GM12872 (cell line): Measurements from ENCODE around the gene ZFYVE27.

Experiments used
- CTCF ChIP-seq: IDR thresholded peaks from 3 replicates; pipeline ENCODE4 v1.5.1; 2011; ENCODE audit warnings: low read depth, mild to moderate bottlenecking, low read length, moderate library complexity; ENCODE audit not compliant: insufficient read depth

The ZFYVE27 gene

GRCh38 chr10:97736902-97737769 is at the start of gene ZFYVE27:
ZFYVE27 (plus strand) TSS chr10:97737128; CDS start chr10:97738478, 1,350 bp downstream.
- no peak for TF ChIP-seq CTCF

DNA sequence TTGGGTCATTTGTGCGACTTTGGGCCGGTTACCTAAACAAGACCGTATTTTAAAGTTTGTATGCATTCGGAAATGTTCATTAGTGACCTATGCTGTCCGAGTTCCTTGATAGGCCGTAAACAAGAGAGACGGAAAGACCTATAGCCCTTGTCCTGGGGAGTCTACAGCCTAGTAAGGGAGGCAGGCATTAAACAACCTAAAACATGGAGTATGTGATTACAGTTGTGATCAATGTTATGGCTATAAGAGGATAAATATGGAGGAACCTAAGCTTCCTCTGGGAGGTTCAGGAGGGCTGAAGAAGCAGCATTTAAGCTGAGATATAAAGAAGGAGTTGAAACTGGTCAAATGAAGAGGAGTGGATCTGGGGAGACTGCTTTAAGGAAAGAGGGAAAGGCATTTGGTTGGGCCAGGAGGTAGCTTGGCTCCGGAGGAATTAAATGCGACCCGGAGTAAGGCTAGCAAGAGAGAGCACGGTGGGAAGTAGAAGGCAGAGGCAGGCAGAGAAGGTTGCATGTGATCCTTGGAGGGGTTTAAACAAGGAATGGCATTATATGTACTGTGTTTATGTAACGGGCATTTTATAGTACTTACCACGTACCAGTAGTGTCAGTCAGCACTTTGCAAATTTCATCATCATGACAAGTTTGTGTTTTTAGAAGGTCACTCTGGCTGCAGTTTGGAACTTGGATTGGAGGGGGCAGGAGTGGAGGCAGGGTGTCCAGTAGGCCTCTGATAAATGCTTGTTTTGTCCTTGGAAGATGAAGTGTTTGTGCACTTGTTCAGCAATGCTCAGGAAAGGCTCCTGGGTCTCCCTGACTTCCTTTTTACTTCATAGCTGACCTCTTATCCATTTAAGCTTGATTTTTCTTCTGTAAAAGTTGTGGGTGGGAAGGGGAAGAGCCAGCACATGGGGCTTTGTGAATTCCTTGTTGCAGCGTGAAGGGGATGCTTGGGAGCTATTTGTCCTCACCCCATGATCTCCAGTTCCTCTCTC is 48.8 kb upstream of the ZFYVE27 start:
- no peak for TF ChIP-seq CTCF

- TF ChIP-seq CTCF: no peak
Measured at GRCh38 chr10:97689559-97690020, 47.3 kb upstream of the ZFYVE27 start.

DNA sequence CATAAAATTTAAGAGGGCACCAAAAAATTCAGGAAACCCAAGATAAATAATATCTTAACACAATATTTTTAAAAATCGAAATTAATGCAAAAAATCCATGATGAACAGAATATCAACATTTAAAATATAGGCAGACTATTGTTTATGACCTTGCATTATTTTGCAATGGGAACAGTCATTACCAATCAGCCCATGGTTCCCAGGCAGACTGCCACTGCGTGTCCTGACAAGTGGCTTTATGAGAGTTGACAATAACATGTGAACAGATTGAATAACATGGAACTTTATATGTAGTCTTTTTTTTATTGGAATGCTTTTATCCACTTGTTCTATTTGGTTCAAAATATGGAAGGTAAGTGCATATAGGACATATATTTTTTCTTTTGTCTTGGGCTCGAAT is 46.8 kb upstream of the ZFYVE27 start:
- no peak for TF ChIP-seq CTCF

DNA sequence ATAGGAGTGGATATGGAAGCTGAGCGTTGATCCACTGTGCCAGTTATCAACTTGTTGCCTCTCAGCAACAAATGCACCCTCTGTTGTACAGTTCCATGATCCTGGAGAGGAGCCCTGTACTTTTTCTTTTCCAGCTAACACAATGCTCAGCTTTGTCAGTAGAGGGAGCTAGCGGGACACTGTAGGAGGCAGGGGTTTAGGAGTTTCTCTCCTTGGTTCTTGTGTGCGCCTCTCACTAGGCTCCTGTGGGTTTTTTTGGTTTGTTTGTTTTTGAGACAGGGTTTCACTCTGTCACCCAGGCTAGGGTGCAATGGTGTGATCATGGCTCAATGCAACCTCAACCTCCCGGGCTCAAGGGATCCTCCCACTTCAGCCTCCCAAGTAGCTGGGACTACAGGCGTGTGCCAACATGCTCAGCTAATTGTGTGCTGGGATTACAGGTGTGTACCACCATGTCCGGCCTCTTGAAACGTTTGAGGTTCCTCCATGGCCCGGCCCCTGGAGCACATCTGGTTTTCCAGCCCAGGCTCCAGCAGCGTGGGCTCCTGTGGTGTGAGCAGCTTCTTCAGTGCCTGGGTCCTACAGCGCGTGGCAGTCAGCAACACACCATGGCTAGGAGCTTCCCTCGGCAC is 35.4 kb upstream of the ZFYVE27 start:
- TF ChIP-seq CTCF: peak; percentile 90

DNA sequence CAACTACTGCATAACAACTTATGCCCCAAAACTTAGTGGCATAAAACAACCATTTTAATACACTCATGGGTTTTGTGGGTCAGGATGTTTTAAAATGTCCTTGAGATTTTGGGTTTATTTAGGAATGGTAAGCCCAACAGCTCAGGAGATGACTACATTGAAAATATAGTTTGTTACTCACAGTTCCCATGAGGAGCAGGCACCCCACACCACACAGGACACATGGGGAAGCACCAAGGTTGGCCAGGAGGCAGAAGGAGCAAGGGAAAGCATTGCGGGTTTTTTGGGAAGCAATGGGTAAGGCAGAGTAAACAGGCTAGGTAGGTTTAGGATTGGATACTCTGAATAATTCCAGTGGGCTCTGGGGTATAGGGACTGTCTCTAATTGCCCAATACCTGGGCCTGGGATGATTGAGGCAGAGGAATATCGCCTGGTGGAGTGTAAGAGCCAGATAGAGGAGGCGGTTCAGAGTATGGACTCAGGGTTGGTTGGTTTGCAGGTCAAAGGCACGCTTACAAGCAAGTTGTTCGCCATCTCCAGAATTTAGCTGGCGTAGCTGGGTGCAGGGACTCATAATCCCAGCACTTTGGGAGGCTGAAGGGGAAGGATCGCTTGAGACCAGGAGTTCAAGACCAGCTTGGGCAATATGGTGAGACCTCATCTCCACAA is 33.4 kb upstream of the ZFYVE27 start:
- no peak for TF ChIP-seq CTCF
